NCI-H146 treated with DMSO at 0.1 percent for 48 hours (cell line): Measurements from ENCODE around the gene NLN.
"Not testable (repeated sequence)": the region's sequence is repeated elsewhere in the genome, so short reads cannot be mapped to it uniquely, and the experiment has no call there.

Experiments used
- DNase-seq: peaks from one replicate; lab custom pipeline; 2025; ENCODE audit not compliant: unreplicated experiment; lab: John Stamatoyannopoulos, UW

The NLN gene

DNA sequence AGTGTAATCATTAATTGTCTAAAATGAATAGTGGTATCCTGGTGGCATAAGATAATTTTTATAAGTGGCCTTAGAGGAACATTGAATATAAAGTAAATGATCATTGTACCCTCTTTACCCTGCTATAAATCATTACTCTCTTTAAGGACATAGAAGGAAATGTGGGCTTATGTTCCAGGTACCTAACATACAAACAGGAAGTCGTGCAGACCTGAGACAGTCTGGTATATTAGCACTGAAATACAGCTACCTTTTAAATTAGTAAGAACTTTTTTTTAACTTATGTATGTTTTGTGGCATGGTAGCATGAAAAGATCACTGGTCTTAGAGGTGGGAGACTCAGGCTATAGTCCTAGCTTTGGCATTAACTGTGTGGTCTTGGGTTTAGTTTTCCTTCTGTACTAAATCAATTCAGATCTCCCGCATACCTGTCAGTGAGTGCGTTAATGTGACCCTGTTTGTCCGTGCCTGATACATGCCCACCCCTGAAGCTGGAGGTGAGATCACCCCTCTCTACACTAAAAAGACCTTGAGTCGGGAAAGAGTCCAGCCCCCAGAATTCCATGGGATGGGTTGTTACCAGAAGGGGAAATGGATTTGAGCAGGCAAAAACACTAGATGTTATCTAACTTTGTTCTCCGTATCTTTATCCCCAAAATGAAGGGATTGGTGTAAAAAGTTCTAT lies 145.0 kb downstream of the NLN start:
- no peak for DNase-seq

DNA sequence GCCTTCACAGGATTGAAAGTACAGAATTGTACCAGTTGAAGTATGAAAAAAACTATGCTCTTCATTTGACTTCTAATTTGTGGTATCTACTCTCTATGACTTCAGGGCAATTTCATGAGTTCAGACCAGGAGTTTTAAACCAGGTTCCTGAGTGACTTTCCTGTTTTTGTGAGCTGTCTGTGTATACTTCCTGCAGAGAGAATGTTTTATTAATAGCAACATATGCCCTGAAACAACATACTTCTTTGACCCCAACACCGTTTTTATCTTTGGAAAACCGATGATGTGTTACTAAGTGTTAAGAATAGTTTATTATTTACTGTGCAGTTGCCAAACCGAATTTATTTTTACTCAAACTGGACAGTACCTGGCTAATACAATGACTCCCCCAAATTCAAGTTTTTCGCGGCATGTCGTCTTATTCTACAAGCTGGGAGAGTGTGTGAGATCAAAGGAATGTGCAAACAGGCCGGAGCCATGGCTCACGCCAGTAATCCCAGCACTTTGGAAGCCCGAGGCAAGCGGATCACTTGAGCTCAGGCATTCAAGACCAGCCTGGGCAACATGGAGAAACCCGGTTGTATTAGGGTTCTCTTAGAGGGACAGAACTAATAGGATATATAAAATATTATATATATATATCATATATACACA lies 145.7 kb downstream of the NLN start:
- DNase-seq: no peak

DNA sequence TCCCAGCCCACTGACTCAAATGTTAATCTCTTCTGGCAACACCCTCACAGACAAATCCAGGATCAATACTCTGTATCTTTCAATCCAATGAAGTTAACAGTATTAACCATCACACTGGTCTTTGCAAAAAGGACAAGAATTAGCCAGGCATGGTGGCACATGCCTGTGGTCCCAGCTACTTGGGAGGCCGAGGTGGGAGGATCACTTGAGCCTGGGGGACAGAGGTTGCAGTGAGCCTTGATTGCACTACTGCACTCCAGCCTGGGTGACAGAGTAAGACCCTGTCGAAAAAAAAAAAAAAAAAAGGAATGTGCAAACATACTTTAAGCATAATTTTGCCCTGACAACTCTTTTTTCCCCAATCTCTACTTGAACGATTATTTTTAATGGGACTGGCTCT lies 146.5 kb downstream of the NLN start:
- DNase-seq: no peak

DNA sequence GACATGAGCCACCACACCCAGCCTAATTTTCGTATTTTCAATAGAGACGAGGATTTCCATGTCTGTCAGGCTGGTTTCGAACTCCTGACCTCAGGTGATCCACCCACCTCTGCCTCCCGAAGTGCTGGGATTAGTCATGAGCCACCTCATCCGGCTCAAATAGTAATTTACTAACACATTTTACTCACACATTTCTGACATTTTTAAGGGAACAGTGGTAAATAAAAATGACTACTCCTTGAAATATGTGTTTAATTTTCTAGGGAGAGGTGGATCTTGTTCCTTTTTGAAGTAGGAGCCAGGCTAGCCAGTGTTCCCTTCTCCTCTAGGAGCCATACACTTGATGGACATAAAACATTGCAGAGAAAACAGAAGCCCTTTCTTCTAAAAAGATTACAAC lies 149.2 kb downstream of the NLN start:
- no peak for DNase-seq

DNA sequence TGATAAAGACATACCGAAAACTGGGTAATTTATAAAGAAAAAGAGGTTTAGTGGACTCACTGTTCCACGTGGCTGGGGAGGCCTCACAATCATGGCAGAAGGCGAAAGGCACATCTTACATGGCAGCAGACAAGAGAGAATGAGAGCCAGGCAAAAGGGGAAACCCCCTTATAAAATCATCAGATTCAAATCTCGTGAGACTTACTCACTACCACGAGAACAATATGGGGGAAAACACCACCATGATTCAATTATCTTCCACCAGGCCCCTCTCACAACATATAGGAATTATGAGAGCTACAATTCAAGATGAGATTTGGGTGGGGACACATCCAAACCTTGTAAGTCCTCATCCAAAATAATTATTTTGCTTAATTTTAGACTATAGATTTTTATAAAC lies 149.8 kb downstream of the NLN start:
- not testable (repeated sequence) for DNase-seq

DNA sequence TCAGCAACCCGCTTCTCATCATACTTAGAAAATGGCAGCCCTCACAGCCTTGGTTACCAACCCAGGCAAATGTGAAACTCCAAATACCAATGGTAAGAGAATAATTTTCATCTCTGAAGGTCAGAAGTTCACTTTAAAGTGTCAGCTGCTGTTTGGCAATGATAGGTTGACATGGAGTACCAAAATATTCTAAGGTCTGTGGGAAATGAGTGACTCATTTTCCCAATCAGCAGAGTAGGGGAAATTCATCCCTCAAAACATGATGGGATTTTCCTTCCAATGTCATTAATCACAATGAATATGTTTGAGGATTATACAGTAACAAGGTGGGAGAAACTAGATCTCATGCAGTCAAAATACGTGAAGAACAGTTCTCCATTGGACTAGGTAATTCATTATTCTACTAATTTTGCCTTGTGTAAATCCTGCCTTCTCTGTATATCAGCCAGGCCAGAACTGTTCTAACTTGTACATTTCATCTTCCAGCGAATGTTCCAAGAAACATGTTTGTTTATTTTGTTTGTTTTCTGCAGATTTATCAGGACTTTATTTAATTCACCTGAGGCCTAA lies 151.3 kb downstream of the NLN start:
- no peak for DNase-seq

DNA sequence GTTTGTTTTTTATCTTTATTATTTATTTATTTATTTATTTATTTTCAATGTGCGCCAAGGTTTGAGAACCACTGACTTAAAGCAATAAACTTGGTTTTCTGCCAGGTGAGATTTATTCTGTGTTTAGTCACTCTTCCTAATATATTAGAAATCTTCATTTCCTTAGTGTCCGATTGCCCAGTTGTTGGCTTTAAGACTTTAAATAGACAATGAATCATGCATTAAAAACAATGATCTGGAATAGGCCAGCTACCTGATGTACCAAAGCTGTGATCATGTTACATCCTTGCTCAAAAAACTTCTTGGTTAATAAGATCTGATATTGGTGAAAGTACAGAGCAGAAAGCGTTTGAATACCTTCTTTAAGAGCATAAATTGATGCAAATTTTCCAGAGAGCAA lies 152.2 kb downstream of the NLN start:
- DNase-seq: no peak

DNA sequence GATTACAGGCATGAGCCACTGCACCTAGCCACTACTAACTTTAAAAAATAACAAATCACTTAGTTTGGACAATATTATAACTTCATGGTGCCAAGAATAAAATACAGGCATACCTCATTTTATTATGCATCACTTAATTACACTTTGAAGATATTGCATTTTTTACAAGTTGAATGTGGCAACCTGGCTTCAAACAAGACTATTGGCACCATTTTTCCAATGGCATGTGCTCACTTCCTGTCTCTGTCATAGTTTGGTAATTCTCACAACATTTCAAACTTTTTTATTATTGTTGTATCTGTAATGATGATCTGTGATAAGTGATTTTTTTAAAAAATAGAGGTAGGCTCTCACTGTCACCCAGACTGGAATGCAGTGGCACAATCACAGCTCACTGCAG lies 154.5 kb downstream of the NLN start:
- no peak for DNase-seq

DNA sequence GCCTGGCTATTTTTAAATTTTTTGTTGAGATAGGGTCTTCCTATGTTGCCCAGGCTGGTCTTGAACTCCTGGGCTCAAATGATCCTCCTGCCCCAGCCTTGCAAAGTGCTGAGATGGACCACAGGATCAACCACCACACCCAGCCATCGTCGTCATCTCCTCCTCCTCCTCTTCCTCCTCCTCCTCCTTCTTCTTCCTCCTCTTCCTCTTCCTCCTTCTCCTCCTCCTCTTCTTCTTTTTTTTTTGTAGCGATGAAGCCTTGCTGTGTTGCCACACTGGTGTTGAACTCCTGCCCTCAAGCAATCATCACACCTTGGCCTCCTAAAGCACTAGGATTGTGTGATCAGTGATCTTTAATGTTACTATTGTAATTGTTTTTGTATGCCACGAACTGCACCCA lies 155.0 kb downstream of the NLN start:
- DNase-seq: no peak
